ENCODE measurements around the gene MTMR6.

GRCh38 chr13:25204863-25205262 is 82.4 kb downstream of the MTMR6 start:
- no peak for TF ChIP-seq CTCF (IDR thresholded peaks at IDR 0.05; ENCODE audit: poor library complexity, severe bottlenecking)
- TF ChIP-seq POLR2AphosphoS5 (IDR thresholded peaks at IDR 0.05), result no peak
- TF ChIP-seq REST (IDR thresholded peaks at IDR 0.05; ENCODE audit: borderline replicate concordance), result no peak
- no peak for TF ChIP-seq SMC3 (conservative IDR thresholded peaks at IDR 0.05; ENCODE audit: poor library complexity)
- TF ChIP-seq RAD21 (conservative IDR thresholded peaks at IDR 0.05), result no peak
- TF ChIP-seq EZH2 (IDR thresholded peaks at IDR 0.05; ENCODE audit: borderline replicate concordance, insufficient read depth, low read length, poor library complexity, severe bottlenecking), result no peak
- TF ChIP-seq TAF1 (IDR thresholded peaks at IDR 0.05; ENCODE audit: low read depth), result no peak
- no peak for TF ChIP-seq EP300 (conservative IDR thresholded peaks at IDR 0.05; ENCODE audit: poor library complexity, severe bottlenecking)
- no peak for TF ChIP-seq MXI1 (conservative IDR thresholded peaks at IDR 0.05; ENCODE audit: poor library complexity, severe bottlenecking)
